HG03025 (cell line): ENCODE data around the gene LHFPL5.

Experiments used
- ATAC-seq: cut with Tn5 transposase; IDR thresholded peaks from one replicate; pipeline ENCODE4 v1.9.1; 2021; ENCODE audit warnings: mild to moderate bottlenecking, moderate library complexity; ENCODE audit not compliant: unreplicated experiment, low FRiP score

LHFPL5 gene

GRCh38 chr6:35788423-35788982, 16.6 kb upstream of the LHFPL5 start:
- ATAC-seq: no peak

- no peak for ATAC-seq
These were observed 14.5 kb upstream of the LHFPL5 start for GRCh38 chr6:35790683-35791082.

GRCh38 chr6:35794536-35795452, 10.4 kb upstream of the LHFPL5 start:
- ATAC-seq: no peak

GRCh38 chr6:35795453-35796071, 9.6 kb upstream of the LHFPL5 start:
- no peak for ATAC-seq

- no peak for ATAC-seq
These were observed 8.9 kb upstream of the LHFPL5 start for GRCh38 chr6:35796236-35796635.

GRCh38 chr6:35797837-35798526, 7.2 kb upstream of the LHFPL5 start:
- no peak for ATAC-seq

- no peak for ATAC-seq
These were observed 6.4 kb upstream of the LHFPL5 start for GRCh38 chr6:35798706-35799105.

- no peak for ATAC-seq
These were observed 4.0 kb upstream of the LHFPL5 start for GRCh38 chr6:35801148-35801547.

GRCh38 chr6:35808688-35809087, 3.5 kb downstream of the LHFPL5 start:
- ATAC-seq: no peak

GRCh38 chr6:35809809-35810208, 4.7 kb downstream of the LHFPL5 start:
- ATAC-seq: no peak

GRCh38 chr6:35810971-35811698, 6.0 kb downstream of the LHFPL5 start:
- no peak for ATAC-seq

GRCh38 chr6:35811699-35811995, 6.5 kb downstream of the LHFPL5 start:
- ATAC-seq: no peak

- ATAC-seq: no peak
These were observed 12.4 kb downstream of the LHFPL5 start for GRCh38 chr6:35817515-35817914.

GRCh38 chr6:35823601-35824000, 18.4 kb downstream of the LHFPL5 start:
- no peak for ATAC-seq

- no peak for ATAC-seq
These were observed 19.5 kb downstream of the LHFPL5 start for GRCh38 chr6:35824552-35825192.

GRCh38 chr6:35829306-35829705, 24.2 kb downstream of the LHFPL5 start:
- ATAC-seq: no peak

GRCh38 chr6:35831257-35832007, 26.3 kb downstream of the LHFPL5 start:
- no peak for ATAC-seq

- no peak for ATAC-seq
These were observed 28.4 kb downstream of the LHFPL5 start for GRCh38 chr6:35833536-35833935.

- ATAC-seq: no peak
These were observed 33.9 kb downstream of the LHFPL5 start for GRCh38 chr6:35839019-35839418.
